Measurements from ENCODE around the gene CRYBG1. TPM values are rescaled to one million over a fixed set of nuclear protein-coding genes. Genes with fewer than 3 reads are reported as not detected.

CRYBG1 gene
- total RNA-seq, 1 experiment from 2014 or later: 10.7 TPM

- Histone ChIP-seq H3K9ac (ENCODE audit: low read length) (no peak overlapping the region), H3K4me2 (ENCODE audit: low read length) (peak overlapping the region; percentile 53), H3K27me3 (ENCODE audit: insufficient read depth, low read length) (no peaks in the 10 kb centered on the region), H4K20me1 (ENCODE audit: insufficient read depth) (no peaks in the 10 kb centered on the region), H3K36me3 (ENCODE audit: control insufficient read depth in 1 of 2, insufficient read depth in 2 of 2, low read length in 2 of 2) (no peaks in the 10 kb centered on the region), H3K79me2 (ENCODE audit: insufficient read depth, low read length) (no peaks in the 10 kb centered on the region), H3K9me3 (ENCODE audit: control insufficient read depth in 1 of 2, insufficient read depth in 1 of 2, low read depth in 1 of 2, low read length in 2 of 2) (no peaks in the 10 kb centered on the region), H3K4me1 (ENCODE audit: control insufficient read depth in 1 of 2, insufficient read depth in 2 of 2, low read length in 2 of 2) (peaks cover 4 to 13% of the 10 kb centered on the region in 2 experiments; a peak in 2 of 4 replicates), H2AFZ (ENCODE audit: low read depth, low read length, poor library complexity, severe bottlenecking) (peak overlapping the region; percentile 95), H3K4me3 (replicated peaks in 1 of 2; ENCODE audit: low read depth in 1 of 2, low read length in 2 of 2) (peak overlapping the region in 1 of 2 experiments; percentile 13; a peak in 1 of 4 replicates), H3K9me2 (ENCODE audit: insufficient read depth) (no peaks in the 10 kb centered on the region), H3K27ac (ENCODE audit: low read depth, low read length) (no peak overlapping the region)
- ATAC-seq (peak; percentile 97), DNase-seq (ENCODE audit: low read depth, low spot score) (peak; percentile 57)
- ChIA-PET RAD21 (ENCODE audit: low non-redundant PET in 1 of 2, low total read pairs in 2 of 2, uncharacterized antibody in 2 of 2, unreplicated experiment in 2 of 2) (interaction anchor here (0.7 to 1.6 kb wide), 5 partner anchors 222 to 658 kb away, joined by 3 to 10 read pairs (median 3); no protein-coding TSS in a partner anchor), CTCF (interaction anchor here (0.6 to 2.7 kb wide), 25 partner anchors 8 to 908 kb away, joined by 3 to 49 read pairs (median 5); partner anchors contain the start of genes ATG5 and CRYBG1), POLR2A (interaction anchor here (0.9 to 1.4 kb wide), 2 partner anchors 14 to 776 kb away, joined by 3 to 6 read pairs; partner anchors contain the start of genes ATG5 and BEND3)
- intact Hi-C loops (cut with micrococcal nuclease): loop anchor here (1.0 to 2.0 kb wide), 4 partner anchors 21 to 639 kb away; partner anchors contain the start of gene CRYBG1
- no TSS peak for BruUV-seq (replicated peaks)
- TF ChIP-seq, protein P1, sequence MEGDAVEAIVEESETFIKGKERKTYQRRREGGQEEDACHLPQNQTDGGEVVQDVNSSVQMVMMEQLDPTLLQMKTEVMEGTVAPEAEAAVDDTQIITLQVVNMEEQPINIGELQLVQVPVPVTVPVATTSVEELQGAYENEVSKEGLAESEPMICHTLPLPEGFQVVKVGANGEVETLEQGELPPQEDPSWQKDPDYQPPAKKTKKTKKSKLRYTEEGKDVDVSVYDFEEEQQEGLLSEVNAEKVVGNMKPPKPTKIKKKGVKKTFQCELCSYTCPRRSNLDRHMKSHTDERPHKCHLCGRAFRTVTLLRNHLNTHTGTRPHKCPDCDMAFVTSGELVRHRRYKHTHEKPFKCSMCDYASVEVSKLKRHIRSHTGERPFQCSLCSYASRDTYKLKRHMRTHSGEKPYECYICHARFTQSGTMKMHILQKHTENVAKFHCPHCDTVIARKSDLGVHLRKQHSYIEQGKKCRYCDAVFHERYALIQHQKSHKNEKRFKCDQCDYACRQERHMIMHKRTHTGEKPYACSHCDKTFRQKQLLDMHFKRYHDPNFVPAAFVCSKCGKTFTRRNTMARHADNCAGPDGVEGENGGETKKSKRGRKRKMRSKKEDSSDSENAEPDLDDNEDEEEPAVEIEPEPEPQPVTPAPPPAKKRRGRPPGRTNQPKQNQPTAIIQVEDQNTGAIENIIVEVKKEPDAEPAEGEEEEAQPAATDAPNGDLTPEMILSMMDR (IDR thresholded peaks at IDR 0.05 in 2 of 3, conservative IDR thresholded peaks at IDR 0.05 in 1 of 3; ENCODE audit: borderline replicate concordance in 1 of 3, insufficient read depth in 1 of 3, low read depth in 2 of 3, low read length in 2 of 3): peak; percentile 82 to 87 (median 84); a peak in 5 of 6 replicates
- TF ChIP-seq MAX (IDR thresholded peaks at IDR 0.05) (no peak), ZFX (IDR thresholded peaks at IDR 0.05) (no peak), RAD21 (IDR thresholded peaks at IDR 0.05; ENCODE audit: low read depth) (peak; percentile 87), SP1 (IDR thresholded peaks at IDR 0.05; ENCODE audit: low read depth) (no peak), CBX3 (IDR thresholded peaks at IDR 0.05; ENCODE audit: low read depth) (0 out of 2 replicates have a peak, but pooled peaks have one; percentile 13), ATF3 (IDR thresholded peaks at IDR 0.05) (no peak), SRF (IDR thresholded peaks at IDR 0.05; ENCODE audit: low read depth) (no peak)
These were observed 21.0 kb upstream of the CRYBG1 start for GRCh38 chr6:106339334-106340029.

Data from HCT116 (cell line).